Activated T-helper 1 cell treated with anti-CD3 and anti-CD28 coated beads, Interleukin-12 subunit alpha, Interleukin-12 subunit beta, Interleukin-2, Interleukin-4 antibody, amounts not matched to agents 30 ng/mL and 10 ng/mL and 1 ng/mL, durations not matched to agents 14 hours and 24 hours and 36 hours (primary cell): ENCODE data around the gene ACRBP. TPM values are rescaled to one million over a fixed set of nuclear protein-coding genes. Genes with fewer than 3 reads are reported as not detected.
"Not testable (repeated sequence)": the region's sequence is repeated elsewhere in the genome, so short reads cannot be mapped to it uniquely, and the experiment has no call there.

Experiments used
- DNase-seq: peaks from one replicate; pipeline ENCODE4 v3.0.0; 2021; ENCODE audit warnings: low spot score
- H3K27ac Mint-ChIP-seq: one replicate; pipeline ENCODE4 v1.8.0; 2021; ENCODE audit warnings: mild to moderate bottlenecking, mixed read lengths
- H3K27me3 Mint-ChIP-seq: one replicate; pipeline ENCODE4 v1.8.0; 2022; ENCODE audit warnings: mild to moderate bottlenecking, moderate library complexity, mixed read lengths; ENCODE audit not compliant: insufficient read depth
- H3K36me3 Mint-ChIP-seq: one replicate; pipeline ENCODE4 v1.8.0; 2021; ENCODE audit warnings: low read depth, mixed read lengths
- H3K4me1 Mint-ChIP-seq: one replicate; pipeline ENCODE4 v1.8.0; 2021; ENCODE audit warnings: low read depth, mixed read lengths
- H3K4me3 Mint-ChIP-seq: one replicate; pipeline ENCODE4 v1.8.0; 2021; ENCODE audit warnings: mild to moderate bottlenecking, moderate library complexity, mixed read lengths
- H3K9me3 Mint-ChIP-seq: one replicate; pipeline ENCODE4 v1.8.0; 2021; ENCODE audit warnings: mixed read lengths
- intact Hi-C: fragments of 100-400 bp; cut with micrococcal nuclease; formaldehyde crosslinking; loops from one replicate; pipeline ENCODE4 v1.15.1; 2024
- total RNA-seq: library from RNA; stranded (reverse); gene quantifications from 2 replicates; pipeline ENCODE4 v1.2.3, GENCODE V29; 2022

Gene ACRBP
- total RNA-seq, 1 donor from 2014 or later = 1.0 TPM

DNA sequence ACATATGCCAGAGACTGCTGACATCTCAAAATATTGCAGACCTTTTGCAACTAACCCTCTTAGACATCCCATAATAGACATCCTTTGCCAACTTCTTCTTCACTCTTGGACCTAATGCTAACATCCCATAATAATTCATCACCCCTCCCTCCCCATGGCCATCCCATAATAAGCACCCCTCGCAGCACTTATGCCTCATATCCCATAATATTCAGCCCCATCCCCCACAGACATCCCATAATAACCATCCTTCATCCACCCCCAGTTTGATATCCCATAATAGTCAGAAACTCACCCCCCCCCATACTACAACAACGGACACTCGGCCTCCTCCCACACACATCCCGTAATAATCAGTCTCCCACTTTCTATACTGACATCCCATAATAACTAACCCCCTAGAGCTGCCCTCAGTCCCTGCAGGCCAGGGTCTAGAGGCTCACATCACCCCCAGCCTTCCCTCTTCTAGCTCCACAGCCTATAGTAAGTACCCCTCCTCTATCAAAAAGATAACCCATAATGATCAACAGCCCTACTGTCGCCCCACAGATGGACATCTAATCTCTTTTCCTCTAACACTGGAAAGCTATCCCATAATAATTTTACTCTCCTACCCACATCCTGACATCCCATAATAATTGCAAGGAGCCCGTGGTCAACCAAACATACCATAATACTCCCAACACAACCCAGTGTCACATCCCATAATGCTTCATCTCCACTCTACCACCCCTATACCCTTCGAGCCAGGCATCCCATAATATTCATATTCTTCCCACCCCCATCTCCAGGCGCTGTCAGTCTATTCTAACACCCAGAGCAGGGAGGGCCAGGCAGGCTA lies 39.3 kb downstream of the ACRBP start:
- Mint-ChIP-seq H3K4me1 (peaks cover 47% of the 10 kb centered on the region), H3K9me3 (no peaks in the 10 kb centered on the region), H3K36me3 (peaks cover 25% of the 10 kb centered on the region), H3K4me3 (no peak overlapping the region), H3K27ac (no peak overlapping the region), H3K27me3 (no peaks in the 10 kb centered on the region)
- intact Hi-C loops = loop anchor here (1.0 to 10.0 kb wide), 17 partner anchors 25 to 507 kb away; partner anchors contain the start of genes COPS7A, GAPDH, ING4 and LAG3
- DNase-seq = peak; percentile 51

DNA sequence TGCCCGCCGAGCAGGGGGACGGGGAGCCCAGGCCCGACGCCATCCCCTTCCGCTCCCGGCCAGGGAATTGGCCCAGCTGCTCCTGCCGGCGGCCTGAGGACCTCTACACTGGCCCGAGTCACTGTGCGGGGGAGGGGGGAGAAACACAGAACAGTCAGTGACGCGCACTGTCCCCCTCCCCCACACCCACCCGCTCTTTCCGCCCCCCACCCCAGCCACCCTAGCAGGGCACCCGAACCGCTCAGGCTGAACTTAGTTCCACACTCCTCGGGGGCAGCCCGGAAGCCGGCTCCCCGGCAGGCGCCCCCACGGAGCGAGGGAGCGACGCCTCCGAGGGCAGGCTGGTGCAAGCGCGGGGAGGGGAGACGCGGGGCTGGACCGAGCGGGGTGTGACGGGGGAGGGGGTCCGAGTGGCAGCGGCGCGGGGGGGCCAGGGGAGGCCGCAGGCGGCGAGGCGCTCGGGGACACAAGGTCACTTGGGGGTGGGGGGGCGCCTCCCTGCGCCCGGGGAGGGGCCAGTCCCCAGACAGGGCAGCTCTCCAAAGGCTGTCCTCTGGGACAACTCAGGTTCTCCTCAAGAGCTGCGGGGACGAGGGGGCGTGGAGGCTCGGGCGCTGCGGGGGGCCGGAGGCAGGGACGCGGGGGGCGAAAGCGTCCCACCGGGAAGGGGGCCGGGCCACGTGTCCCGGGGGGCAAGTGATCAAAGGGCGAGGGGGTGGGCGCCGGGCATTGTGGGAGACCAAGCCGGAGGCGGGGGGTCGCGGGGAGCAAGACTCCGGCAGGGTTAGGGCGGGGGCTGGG lies 40.7 kb downstream of the ACRBP start:
- Mint-ChIP-seq H3K27me3 (no peaks in the 10 kb centered on the region), H3K4me1 (peaks cover 49% of the 10 kb centered on the region), H3K4me3 (no peak overlapping the region), H3K27ac (peak overlapping the region; percentile 93), H3K9me3 (no peaks in the 10 kb centered on the region), H3K36me3 (peaks cover 39% of the 10 kb centered on the region)
- peak; percentile 49 for DNase-seq
- intact Hi-C loops = loop anchor here (1.0 to 10.0 kb wide), 12 partner anchors 32 to 508 kb away; partner anchors contain the start of genes GAPDH, ING4, LAG3 and MLF2

DNA sequence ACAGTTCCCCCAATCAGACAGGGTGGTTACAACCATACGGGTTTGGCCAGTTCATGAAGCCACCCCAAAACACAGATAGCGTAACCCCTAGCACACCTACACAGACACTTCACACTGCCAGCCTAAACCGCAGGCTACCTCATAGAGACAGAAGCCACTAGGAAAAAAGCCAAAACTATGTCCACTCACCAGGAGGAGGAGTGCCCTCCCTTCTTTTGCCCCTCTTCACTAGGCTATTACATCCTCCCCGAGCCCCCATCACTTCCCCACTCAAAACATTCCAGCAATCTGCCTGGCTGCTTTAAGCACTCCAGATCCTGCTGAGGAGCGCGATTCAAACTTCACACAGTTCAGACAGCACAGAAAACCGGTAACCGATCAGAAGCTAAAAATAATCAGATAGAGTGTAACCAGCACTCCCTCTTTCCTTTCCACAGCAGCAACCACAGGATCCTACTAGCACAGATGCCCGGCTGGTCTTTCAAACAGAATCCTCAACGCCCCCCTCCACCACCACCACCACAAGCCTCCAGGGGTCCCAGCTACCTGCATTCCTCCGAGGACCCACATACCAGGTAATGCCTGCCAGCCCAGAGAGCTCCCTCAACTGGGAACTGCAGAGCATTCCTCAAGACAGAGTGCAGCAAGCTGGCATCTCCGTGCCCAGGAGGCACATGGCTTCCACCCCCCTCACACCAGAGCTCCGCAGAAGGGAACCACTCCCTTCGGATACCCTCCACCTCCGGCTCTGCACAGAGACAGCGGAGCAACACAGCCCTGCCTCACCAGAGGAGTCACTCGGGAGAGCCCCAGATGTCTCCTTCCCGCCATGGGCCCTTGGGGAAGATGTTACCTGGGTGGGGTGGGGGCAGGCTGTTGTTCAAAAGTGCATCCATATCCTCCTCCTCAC lies 41.6 kb downstream of the ACRBP start:
- Mint-ChIP-seq H3K36me3 (peaks cover 48% of the 10 kb centered on the region), H3K27ac (peak overlapping the region; percentile 93), H3K4me1 (peaks cover 46% of the 10 kb centered on the region), H3K27me3 (no peaks in the 10 kb centered on the region), H3K4me3 (no peak overlapping the region), H3K9me3 (no peaks in the 10 kb centered on the region)
- peak; percentile 25 for DNase-seq
- intact Hi-C loops = loop anchor here (2.0 to 10.0 kb wide), 8 partner anchors 31 to 509 kb away; partner anchors contain the start of genes LAG3, MRPL51, PTPN6 and TPI1

DNA sequence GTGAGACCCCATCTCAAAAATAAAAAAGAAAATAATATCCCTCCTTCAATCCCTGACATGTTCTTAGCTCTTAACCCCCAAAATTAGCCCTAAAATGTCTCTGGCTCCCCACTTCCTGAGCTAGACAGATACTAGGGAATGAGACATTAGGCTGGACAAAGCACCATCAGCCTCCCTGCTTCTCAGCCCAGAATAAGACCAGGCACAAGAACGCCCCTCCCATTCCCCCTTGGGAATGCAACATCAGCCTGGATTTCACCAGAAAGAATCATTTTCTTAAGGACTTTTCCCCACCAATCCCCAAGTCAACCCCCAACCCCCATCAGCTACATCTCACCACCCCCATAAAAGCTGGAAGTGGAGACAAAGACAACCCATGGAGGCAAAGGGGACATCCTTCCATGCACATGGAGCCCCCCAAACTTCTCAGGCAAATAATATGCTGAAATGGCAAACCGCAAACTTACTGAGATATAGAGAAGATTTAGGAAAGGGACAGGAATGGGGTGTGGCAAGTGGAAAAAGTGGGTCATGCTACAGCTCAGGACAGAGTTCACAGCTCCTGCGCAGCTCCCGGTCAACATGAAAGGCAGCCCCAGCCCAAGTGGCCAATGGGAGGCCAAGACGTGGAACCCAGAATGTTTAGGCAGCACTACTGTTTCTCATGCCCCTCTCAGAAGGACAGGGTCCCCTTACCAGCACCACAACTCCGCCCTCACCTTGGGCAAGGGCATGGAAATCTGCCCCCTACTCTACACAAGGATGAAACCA lies 42.8 kb downstream of the ACRBP start:
- Mint-ChIP-seq H3K27me3 (no peaks in the 10 kb centered on the region), H3K36me3 (peaks cover 60% of the 10 kb centered on the region), H3K9me3 (no peaks in the 10 kb centered on the region), H3K4me1 (peaks cover 46% of the 10 kb centered on the region), H3K4me3 (no peak overlapping the region), H3K27ac (peak overlapping the region; percentile 93)
- DNase-seq = no peak
- intact Hi-C loops = loop anchor here (2.0 to 10.0 kb wide), 6 partner anchors 134 to 510 kb away; partner anchors contain the start of genes LAG3, PTPN6, TPI1 and VAMP1

DNA sequence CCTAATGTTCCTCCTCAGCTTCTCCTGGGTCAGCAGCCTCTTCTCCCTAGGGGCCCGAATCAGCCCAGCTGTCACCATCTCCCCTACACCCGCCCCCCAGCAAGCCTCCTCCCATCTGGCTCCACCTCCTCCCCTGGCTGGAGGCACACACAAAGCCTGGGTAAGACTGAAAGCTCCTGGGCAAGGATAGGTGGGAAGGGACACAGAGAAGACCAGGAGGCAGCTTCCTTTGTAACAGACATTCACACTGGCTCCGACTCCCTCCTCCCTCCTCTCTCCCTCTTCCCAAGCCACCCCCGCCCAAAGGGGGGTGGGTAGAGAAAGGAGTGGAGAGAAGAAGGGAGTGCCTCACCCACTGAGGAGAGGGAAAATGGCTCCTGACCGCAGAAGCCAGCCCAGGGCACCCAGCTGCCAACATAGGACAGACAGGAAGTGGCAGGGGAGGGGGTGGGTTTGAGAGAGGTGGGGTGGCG lies 44.1 kb downstream of the ACRBP start:
- intact Hi-C loops = loop anchor here (10.0 kb wide), 1 partner anchor 512 kb away; no protein-coding TSS in a partner anchor
- H3K27ac Mint-ChIP-seq = peak overlapping the region; percentile 82
- no peaks in the 10 kb centered on the region for H3K27me3 Mint-ChIP-seq
- H3K9me3 Mint-ChIP-seq = no peaks in the 10 kb centered on the region
- H3K4me1 Mint-ChIP-seq = peaks cover 46% of the 10 kb centered on the region
- peaks cover 66% of the 10 kb centered on the region for H3K36me3 Mint-ChIP-seq
- no peak overlapping the region for H3K4me3 Mint-ChIP-seq
- DNase-seq = no peak

DNA sequence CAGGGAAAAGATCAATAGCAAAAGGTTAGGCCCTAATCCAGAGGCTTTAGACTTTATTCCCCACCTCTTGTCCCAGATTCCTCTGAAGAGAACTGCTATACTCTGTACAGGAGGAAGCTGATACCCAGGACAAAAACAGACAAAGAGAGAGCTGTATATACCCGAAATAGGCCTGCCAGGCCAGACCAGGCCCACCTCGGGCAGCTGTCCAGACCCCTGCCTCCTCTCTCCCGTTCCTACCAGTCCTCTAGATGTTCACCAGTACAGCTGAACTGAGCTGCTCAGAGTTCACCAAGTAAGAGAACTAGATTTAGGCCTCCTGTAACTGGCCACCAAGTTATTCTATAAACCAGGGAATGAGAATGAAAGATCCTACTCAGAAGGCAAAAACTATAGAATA lies 44.7 kb downstream of the ACRBP start:
- H3K36me3 Mint-ChIP-seq = peaks cover 71% of the 10 kb centered on the region
- intact Hi-C loops = loop anchor here (10.0 kb wide), 1 partner anchor 512 kb away; no protein-coding TSS in a partner anchor

DNA sequence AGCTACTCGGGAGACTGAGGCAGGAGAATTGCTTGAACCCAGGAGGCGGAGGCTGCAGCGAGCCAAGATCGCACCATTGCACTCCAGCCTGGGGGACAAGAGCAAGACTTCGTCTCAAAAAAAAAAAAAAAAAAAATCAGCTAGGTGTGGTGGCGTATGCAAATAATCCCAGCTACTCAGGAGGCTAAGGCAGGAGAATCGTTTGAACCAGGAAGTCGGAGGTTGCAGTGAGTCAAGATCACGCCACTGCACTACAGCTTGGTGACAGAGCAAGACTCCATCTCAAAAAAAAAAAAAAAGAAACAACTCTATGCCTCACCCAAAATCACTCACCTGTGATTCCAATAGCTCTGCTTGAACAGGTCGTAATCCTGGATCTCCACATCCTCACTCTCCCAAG lies 51.6 kb downstream of the ACRBP start:
- H3K9me3 Mint-ChIP-seq, intact Hi-C loops, H3K4me1 Mint-ChIP-seq, DNase-seq, H3K27me3 Mint-ChIP-seq, H3K4me3 Mint-ChIP-seq: not testable (repeated sequence)
- H3K36me3 Mint-ChIP-seq = peaks cover 72% of the 10 kb centered on the region
- peak overlapping the region; percentile 55 for H3K27ac Mint-ChIP-seq

More for the DNA sequence above, 44.7 kb downstream of the ACRBP start:
- Mint-ChIP-seq H3K27me3 (no peaks in the 10 kb centered on the region), H3K9me3 (no peaks in the 10 kb centered on the region), H3K4me1 (peaks cover 46% of the 10 kb centered on the region), H3K27ac (peak overlapping the region; percentile 74), H3K4me3 (no peak overlapping the region)
- no peak for DNase-seq

DNA sequence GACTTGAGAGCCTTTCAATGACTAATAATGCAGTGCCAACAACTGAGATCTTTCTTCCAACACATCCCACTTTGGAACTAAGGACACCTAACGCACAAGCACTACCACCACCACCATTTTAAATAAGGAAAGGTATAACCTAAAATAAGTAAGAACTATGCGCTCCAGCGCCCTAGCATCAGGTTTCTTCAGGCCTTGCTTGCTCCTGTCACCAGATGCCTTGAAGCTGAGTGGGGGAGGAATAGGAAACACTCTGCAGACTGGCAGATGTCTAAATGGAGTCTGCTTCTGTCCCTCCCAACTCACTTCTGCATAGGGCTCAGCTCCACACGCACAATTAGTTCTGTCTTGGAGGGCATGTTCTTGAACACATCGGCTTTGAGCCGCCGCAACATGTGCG lies 55.1 kb downstream of the ACRBP start:
- intact Hi-C loops = no loop called here
- no peak overlapping the region for H3K4me3 Mint-ChIP-seq
- H3K27me3 Mint-ChIP-seq = no peaks in the 10 kb centered on the region
- H3K27ac Mint-ChIP-seq = peak overlapping the region; percentile 47
- H3K36me3 Mint-ChIP-seq = peaks cover 66% of the 10 kb centered on the region
- H3K4me1 Mint-ChIP-seq = peaks cover 5% of the 10 kb centered on the region
- no peak for DNase-seq
- H3K9me3 Mint-ChIP-seq = no peaks in the 10 kb centered on the region

Other genes with a start within 250 kb of the ACRBP start
- 82.1 and 82.3 TPM in 2 replicates for gene CD27, start 202.5 kb downstream of the ACRBP start, total RNA-seq
- gene TAPBPL, start 195.4 kb downstream of the ACRBP start, total RNA-seq = 34.1 and 34.3 TPM in 2 replicates
- gene VAMP1, start 176.8 kb downstream of the ACRBP start, total RNA-seq = 49.7 and 52.8 TPM in 2 replicates
- gene MRPL51, start 154.2 kb downstream of the ACRBP start, total RNA-seq = 250 and 258 TPM in 2 replicates
- 91.6 and 93.4 TPM in 2 replicates for gene NCAPD2, start 153.3 kb downstream of the ACRBP start, total RNA-seq
- 4,315 and 4,318 TPM in 2 replicates for gene GAPDH, start 112.9 kb downstream of the ACRBP start, total RNA-seq
- 19.5 and 19.9 TPM in 2 replicates for gene IFFO1, start 91.4 kb downstream of the ACRBP start, total RNA-seq
- gene NOP2, start 79.1 kb downstream of the ACRBP start, total RNA-seq = 194 and 196 TPM in 2 replicates
- gene CHD4, start 40.1 kb downstream of the ACRBP start, total RNA-seq = 348 and 368 TPM in 2 replicates
- gene LPAR5, start 11.5 kb downstream of the ACRBP start, total RNA-seq = 2.8 and 3.1 TPM in 2 replicates
- gene ING4, start 15.7 kb upstream of the ACRBP start, total RNA-seq = 14.6 and 15.0 TPM in 2 replicates
- gene ZNF384, start 41.9 kb upstream of the ACRBP start, total RNA-seq = 79.6 and 89.8 TPM in 2 replicates
- gene PIANP, start 53.4 kb upstream of the ACRBP start, total RNA-seq = 0.07 and 0.08 TPM in 2 replicates
- 34.6 and 36.2 TPM in 2 replicates for gene COPS7A, start 76.6 kb upstream of the ACRBP start, total RNA-seq
- 159 and 161 TPM in 2 replicates for gene MLF2, start 105.7 kb upstream of the ACRBP start, total RNA-seq
- gene PTMS, start 118.9 kb upstream of the ACRBP start, total RNA-seq = 247 and 262 TPM in 2 replicates
- 268 and 275 TPM in 2 replicates for gene LAG3, start 125.1 kb upstream of the ACRBP start, total RNA-seq
- 311 TPM in 2 replicates for gene CD4, start 142.1 kb upstream of the ACRBP start, total RNA-seq
- gene GPR162, start 174.4 kb upstream of the ACRBP start, total RNA-seq = 0.29 and 0.32 TPM in 2 replicates
- 3.5 and 4.0 TPM in 2 replicates for gene P3H3, start 181.0 kb upstream of the ACRBP start, total RNA-seq
- gene GNB3, start 193.5 kb upstream of the ACRBP start, total RNA-seq = 1.6 and 1.7 TPM in 2 replicates
- 27.2 and 32.5 TPM in 2 replicates for gene CDCA3, start 203.9 kb upstream of the ACRBP start, total RNA-seq
- gene USP5, start 204.7 kb upstream of the ACRBP start, total RNA-seq = 116 and 127 TPM in 2 replicates
- gene TPI1, start 220.1 kb upstream of the ACRBP start, total RNA-seq = 1,427 and 1,438 TPM in 2 replicates
- gene SPSB2, start 225.9 kb upstream of the ACRBP start, total RNA-seq = 3.4 and 4.7 TPM in 2 replicates